NOMO-1 treated with DMSO at 0.1 percent for 48 hours (cell line): ENCODE results near the gene NDUFA3.

Experiments
- DNase-seq: peaks from one replicate; lab custom pipeline; 2025; ENCODE audit not compliant: unreplicated experiment; lab: John Stamatoyannopoulos, UW

The NDUFA3 gene

GRCh38 chr19:54107876-54108490 is 5.3 kb downstream of the NDUFA3 start:
- DNase-seq = no peak

- DNase-seq = no peak
These were observed 5.8 kb downstream of the NDUFA3 start for GRCh38 chr19:54108496-54108895.

GRCh38 chr19:54109651-54110050 is 7.0 kb downstream of the NDUFA3 start:
- no peak for DNase-seq

DNA sequence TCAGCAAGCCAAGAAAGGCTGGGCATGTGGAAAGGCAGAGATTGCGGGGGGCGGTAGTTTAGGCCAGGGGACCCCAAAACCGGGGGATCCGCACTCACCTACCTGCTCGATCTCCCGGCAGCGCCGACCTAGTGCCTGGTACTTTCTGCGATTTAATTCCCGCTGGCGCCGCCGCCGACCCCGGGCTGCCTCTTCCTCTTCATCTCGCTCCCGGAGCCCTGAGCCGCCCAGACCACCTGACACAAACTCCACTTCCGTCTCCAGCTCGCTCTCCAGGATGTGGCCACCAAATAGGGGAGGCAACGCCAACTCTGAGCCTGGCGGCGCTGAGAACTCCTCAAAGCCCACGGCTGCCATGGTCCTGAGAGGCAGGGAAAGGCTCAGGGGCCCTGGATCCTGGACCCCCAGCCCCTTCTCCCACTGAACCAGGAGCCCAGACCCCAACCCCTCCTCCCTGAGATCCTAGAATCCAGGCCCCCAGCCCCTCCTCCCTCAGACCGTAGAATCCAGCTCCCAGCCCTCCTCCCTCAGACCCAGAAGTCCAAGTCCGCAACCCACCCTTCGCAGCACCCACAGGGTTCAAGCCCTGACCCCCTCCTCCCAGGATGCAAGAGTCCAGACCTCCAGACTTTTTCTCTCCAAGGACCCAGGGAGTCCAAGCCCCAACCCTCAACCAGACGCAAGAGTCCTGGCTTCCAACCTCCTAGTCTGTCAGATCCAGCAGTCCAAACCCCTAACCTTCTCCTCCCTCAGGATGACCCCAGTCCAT is 11.9 kb downstream of the NDUFA3 start:
- peak; percentile 66 for DNase-seq

DNA sequence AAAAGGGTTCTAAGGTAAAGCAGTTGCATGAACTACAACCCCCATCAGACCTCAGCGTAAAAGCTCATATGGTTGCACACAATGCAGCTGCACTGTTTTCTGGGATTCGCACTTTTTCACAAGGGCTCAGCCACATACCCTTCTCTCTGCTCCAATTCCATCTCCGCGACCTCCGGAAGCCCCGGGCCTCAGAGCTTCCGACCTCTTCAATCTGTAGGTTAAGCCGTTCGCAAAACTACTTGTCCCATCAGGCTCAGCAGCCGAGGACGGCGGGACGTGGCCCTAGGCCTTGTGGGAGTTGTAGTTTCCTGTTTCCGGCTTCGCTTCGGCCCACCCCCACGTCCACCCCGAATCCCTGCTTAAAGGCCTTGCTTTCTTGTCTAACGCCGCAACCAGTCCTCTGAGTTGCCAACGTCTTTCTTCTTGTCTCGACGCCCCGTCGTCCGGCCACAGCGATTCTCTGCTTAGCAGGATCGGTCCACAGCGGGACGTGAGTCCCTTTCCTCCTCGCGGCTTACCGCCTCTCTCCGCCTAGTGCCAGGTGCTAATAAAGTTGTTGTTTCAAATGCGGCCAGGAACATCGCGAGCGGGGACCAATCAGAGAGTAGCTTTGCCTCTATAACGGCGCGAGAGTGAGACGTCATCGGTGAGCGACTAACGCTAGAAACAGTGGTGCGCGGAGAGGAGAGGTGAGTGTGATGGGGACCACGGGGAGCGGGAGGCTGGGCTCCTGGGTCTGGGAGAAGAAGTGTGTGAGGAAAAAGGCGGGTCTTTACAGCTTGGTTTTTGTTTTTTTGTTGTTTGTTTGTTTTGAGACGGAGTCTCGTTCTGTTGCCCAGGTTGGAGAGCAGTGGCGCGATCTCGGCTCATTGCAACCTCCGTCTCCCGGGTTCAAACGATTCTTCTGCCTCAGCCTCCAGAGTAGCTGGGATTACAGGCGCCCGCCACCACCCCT is 12.7 kb downstream of the NDUFA3 start, which contains the start of the genes PRPF31 and TFPT:
TSS of gene PRPF31 (plus strand) at position 646 of the 955 bp plus-strand sequence. CDS start 2,525 bp downstream, outside the sequence.
TSS of gene TFPT (minus strand) at position 549 of the 955 bp plus-strand sequence. CDS start at position 161, 388 bp downstream.
- DNase-seq = peak; percentile 98

GRCh38 chr19:54121259-54121658 is 18.6 kb downstream of the NDUFA3 start:
- DNase-seq = no peak

DNA sequence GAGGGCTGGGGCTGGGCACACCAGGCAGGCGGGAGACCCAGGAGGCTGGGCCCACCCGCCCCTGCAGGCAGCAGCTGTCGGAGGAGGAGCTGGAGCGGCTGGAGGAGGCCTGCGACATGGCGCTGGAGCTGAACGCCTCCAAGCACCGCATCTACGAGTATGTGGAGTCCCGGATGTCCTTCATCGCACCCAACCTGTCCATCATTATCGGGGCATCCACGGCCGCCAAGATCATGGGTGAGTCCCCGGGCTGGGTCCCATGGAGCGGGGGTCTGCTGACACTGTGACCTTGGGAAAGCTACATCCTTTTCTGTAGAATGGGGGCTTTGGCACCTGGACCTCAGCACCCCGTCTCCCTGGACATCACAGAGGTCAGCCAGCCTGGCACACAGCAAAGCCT is 21.0 kb downstream of the NDUFA3 start:
- DNase-seq = no peak

DNA sequence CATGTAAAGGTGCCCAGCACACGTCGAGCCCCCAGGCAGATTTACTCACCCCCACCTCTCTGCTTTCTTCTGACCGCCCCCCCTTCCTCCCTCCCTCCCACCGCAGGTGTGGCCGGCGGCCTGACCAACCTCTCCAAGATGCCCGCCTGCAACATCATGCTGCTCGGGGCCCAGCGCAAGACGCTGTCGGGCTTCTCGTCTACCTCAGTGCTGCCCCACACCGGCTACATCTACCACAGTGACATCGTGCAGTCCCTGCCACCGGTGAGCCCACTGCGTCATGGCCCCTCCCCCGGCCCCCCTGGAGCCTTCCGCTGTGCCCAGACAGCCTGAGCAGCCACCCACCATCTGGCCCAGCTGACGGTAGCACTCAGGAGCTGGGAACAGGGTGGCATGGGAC is 21.7 kb downstream of the NDUFA3 start:
- DNase-seq = no peak

- DNase-seq = no peak
These were observed 23.1 kb downstream of the NDUFA3 start for GRCh38 chr19:54125713-54126112.

- DNase-seq = no peak
These were observed 25.2 kb downstream of the NDUFA3 start for GRCh38 chr19:54127688-54128440.

DNA sequence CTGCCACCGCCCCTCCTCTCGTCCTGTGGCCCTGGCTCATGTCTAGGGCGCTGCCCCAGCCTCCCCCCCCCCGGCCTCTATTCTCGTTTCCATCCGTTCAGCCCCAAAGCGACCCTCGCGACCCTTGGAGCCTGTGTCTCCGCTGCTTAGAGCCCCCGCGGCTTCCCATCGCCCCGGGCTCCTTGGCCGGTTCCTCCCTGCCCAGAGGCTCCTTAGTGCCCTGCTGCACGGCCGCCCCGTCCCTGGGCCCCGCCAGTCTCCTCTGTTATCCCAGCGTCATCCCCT is 25.7 kb downstream of the NDUFA3 start:
- DNase-seq = no peak

- no peak for DNase-seq
These were observed 26.4 kb downstream of the NDUFA3 start for GRCh38 chr19:54128796-54129616.

DNA sequence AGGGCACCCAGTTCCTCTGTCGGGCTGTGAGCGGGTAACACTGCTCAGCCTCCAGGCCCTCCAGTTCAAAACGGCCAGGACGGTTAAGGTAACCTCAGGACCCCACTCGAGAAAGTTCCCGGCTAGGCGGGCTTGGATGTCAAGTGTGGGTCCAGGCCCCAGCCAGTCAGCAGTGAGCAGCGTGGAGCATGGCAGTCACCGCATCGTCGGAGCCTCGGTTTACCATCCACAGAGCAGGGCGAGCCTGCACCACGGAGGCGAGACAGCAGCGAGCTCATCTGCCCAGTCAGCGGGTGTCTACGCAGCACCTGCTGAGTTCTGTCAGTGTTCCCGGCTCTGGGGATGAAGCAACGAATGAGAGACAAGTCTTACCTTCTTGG is 27.0 kb downstream of the NDUFA3 start:
- no peak for DNase-seq

GRCh38 chr19:54133312-54133956 is 30.8 kb downstream of the NDUFA3 start:
- DNase-seq = peak; percentile 35

GRCh38 chr19:54133957-54134590 is 31.4 kb downstream of the NDUFA3 start:
- no peak for DNase-seq

GRCh38 chr19:54136086-54136863 is 33.6 kb downstream of the NDUFA3 start:
- DNase-seq = peak; percentile 52

DNA sequence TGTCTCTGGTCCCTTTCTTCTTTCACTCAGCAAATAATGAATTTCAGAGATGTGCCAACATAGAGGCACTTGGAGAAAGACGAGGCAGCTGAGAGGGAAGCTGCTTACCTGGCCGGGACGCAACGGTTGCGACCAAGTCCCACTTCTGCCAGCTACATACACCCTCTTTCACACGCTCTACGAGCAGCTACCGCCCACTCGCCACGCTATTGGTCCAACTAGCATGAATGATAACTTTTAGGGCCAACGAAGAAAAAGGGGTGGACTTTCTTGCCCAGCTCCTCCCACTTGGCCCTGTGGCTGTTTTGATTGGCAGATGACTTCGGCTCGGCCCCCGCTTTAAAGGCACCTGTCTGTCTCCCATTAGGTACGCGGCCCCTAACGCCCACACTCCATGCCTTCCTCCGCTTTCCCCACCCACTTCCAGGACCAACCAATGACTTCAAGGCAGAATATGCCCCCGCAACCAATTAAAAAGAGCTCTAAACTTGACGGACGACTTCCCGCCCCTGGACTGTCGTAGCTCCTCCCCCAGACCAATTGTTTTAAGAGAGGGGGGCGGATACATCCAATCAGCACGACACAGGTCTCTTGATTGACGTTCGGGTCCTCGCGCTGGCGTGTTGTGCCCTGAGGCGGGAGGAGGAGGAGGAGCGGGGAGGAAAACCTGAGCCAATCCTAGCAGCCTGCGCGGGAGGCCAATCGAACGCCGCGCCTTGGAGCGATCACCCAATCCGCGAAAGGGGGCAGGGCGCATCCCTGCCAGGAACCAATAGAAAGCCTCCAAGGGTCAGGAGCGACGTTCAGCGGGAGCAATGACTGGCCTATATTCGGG is 34.4 kb downstream of the NDUFA3 start:
- DNase-seq = peak; percentile 100
